SU-DHL-6 (cell line): ENCODE results near the gene CIT.

Experiments
- H2AFZ ChIP-seq: fragments of 200-600 bp; sonication (generic); 2 replicates; pipeline ENCODE4 v1.6.1; 2014; ENCODE audit warnings: low read depth, mild to moderate bottlenecking, moderate library complexity, mixed read lengths, antibody characterized with exemption, low read length; ENCODE audit not compliant: severe bottlenecking
- H3F3A ChIP-seq: fragments of 200-600 bp; shearing (Covaris generic); 2 replicates; pipeline ENCODE4 v1.6.0; 2016; ENCODE audit warnings: antibody characterized with exemption, mild to moderate bottlenecking; ENCODE audit not compliant: insufficient read depth
- H3K27ac ChIP-seq: fragments of 200-600 bp; sonication (generic); 2 replicates; pipeline ENCODE4 v1.5.1; 2016; ENCODE audit warnings: low read depth, mild to moderate bottlenecking, low read length, moderate library complexity, mixed read lengths
- H3K27me3 ChIP-seq: fragments of 200-600 bp; sonication (generic), shearing (Covaris generic); 2 replicates; pipeline ENCODE4 v1.6.0; 2014; ENCODE audit warnings: mild to moderate bottlenecking, low read length
- H3K36me3 ChIP-seq: fragments of 200-600 bp; sonication (generic); 2 replicates; pipeline ENCODE4 v1.6.1; 2014; ENCODE audit warnings: mild to moderate bottlenecking, low read length, mixed read lengths
- H3K4me2 ChIP-seq: fragments of 300-600, 200-600 bp; shearing (Covaris generic), sonication (generic); 2 replicates; pipeline ENCODE4 v1.6.0; 2014; ENCODE audit warnings: low read length, low read depth, mild to moderate bottlenecking; ENCODE audit not compliant: poor library complexity, severe bottlenecking
- H3K4me3 ChIP-seq: fragments of 200-600 bp; sonication (generic); 2 replicates; pipeline ENCODE4 v1.5.1; 2014; ENCODE audit warnings: antibody characterized with exemption, low read length, mild to moderate bottlenecking, mixed read lengths; ENCODE audit not compliant: insufficient read depth, poor library complexity, severe bottlenecking
- H3K79me2 ChIP-seq: fragments of 200-600 bp; sonication (generic); 2 replicates; pipeline ENCODE4 v1.6.1; 2014; ENCODE audit warnings: mild to moderate bottlenecking, low read length, moderate library complexity; ENCODE audit not compliant: insufficient read depth
- H3K9ac ChIP-seq: fragments of 200-600 bp; sonication (generic); 2 replicates; pipeline ENCODE4 v1.7.0; 2014; ENCODE audit warnings: mild to moderate bottlenecking, low read length
- H3K9me2 ChIP-seq: fragments of 200-600 bp; sonication (generic); replicated peaks from 2 replicates; pipeline ENCODE4 v1.6.1; 2014; ENCODE audit warnings: low read length; ENCODE audit not compliant: insufficient read depth
- H3K9me3 ChIP-seq: fragments of 200-600 bp; sonication (generic); 2 replicates; pipeline ENCODE4 v1.6.1; 2014; ENCODE audit warnings: low read length, mixed read lengths; ENCODE audit not compliant: insufficient read depth
- H4K20me1 ChIP-seq: fragments of 200-600 bp; sonication (generic); 2 replicates; pipeline ENCODE4 v1.6.1; 2014; ENCODE audit warnings: low read depth, mild to moderate bottlenecking, antibody characterized with exemption, low read length, moderate library complexity, mixed read lengths
- CTCF ChIP-seq: fragments of 200-600 bp; sonication (generic); IDR thresholded peaks from one replicate; pipeline ENCODE4 v1.5.1; 2017; ENCODE audit warnings: antibody characterized with exemption, mild to moderate bottlenecking, low read length, moderate library complexity; ENCODE audit not compliant: insufficient read depth, poor library complexity, severe bottlenecking
- EZH2phosphoT487 ChIP-seq: fragments of 200-600 bp; sonication (generic), shearing (Covaris generic); conservative IDR thresholded peaks from 2 replicates; pipeline ENCODE4 v1.6.1; 2018; ENCODE audit warnings: mild to moderate bottlenecking, antibody characterized with exemption, low read length, moderate library complexity, mixed read lengths

Gene CIT

GRCh38 chr12:119692410-119692809 lies 184.7 kb downstream of the CIT start:
- Histone ChIP-seq H3K9me2 (no peaks in the 10 kb centered on the region), H2AFZ (no peak overlapping the region), H3K4me3 (no peak overlapping the region), H3K36me3 (no peaks in the 10 kb centered on the region), H3K27ac (no peak overlapping the region), H3K9me3 (no peaks in the 10 kb centered on the region), H4K20me1 (no peaks in the 10 kb centered on the region), H3F3A (no peaks in the 10 kb centered on the region), H3K9ac (no peak overlapping the region), H3K79me2 (no peaks in the 10 kb centered on the region), H3K27me3 (no peaks in the 10 kb centered on the region), H3K4me2 (no peak overlapping the region)
- TF ChIP-seq CTCF (no peak), EZH2phosphoT487 (no peak)

- no peaks in the 10 kb centered on the region for H3K9me3 ChIP-seq
- no peak overlapping the region for H3K9ac ChIP-seq
- H4K20me1 ChIP-seq: no peaks in the 10 kb centered on the region
- H3K4me3 ChIP-seq: no peak overlapping the region
- TF ChIP-seq CTCF: no peak
- no peak for TF ChIP-seq EZH2phosphoT487
- no peaks in the 10 kb centered on the region for H3K27me3 ChIP-seq
- H3F3A ChIP-seq: no peaks in the 10 kb centered on the region
- H3K4me2 ChIP-seq: no peak overlapping the region
- H3K9me2 ChIP-seq: no peaks in the 10 kb centered on the region
- H3K27ac ChIP-seq: no peak overlapping the region
- H3K36me3 ChIP-seq: no peaks in the 10 kb centered on the region
- no peaks in the 10 kb centered on the region for H3K79me2 ChIP-seq
- H2AFZ ChIP-seq: no peak overlapping the region
These were observed 185.8 kb downstream of the CIT start for GRCh38 chr12:119691202-119691810.

- H3F3A ChIP-seq: no peaks in the 10 kb centered on the region
- H3K9ac ChIP-seq: no peak overlapping the region
- H3K9me2 ChIP-seq: no peaks in the 10 kb centered on the region
- no peak for TF ChIP-seq EZH2phosphoT487
- TF ChIP-seq CTCF: no peak
- no peaks in the 10 kb centered on the region for H3K36me3 ChIP-seq
- no peaks in the 10 kb centered on the region for H3K27me3 ChIP-seq
- no peak overlapping the region for H3K27ac ChIP-seq
- no peak overlapping the region for H2AFZ ChIP-seq
- no peaks in the 10 kb centered on the region for H3K79me2 ChIP-seq
- H3K9me3 ChIP-seq: no peaks in the 10 kb centered on the region
- no peak overlapping the region for H3K4me3 ChIP-seq
- H4K20me1 ChIP-seq: no peaks in the 10 kb centered on the region
- H3K4me2 ChIP-seq: no peak overlapping the region
These were observed 187.1 kb downstream of the CIT start for GRCh38 chr12:119689935-119690500.
